ENCODE results near the gene HNRNPDL. TPM values are rescaled to one million over a fixed set of nuclear protein-coding genes. Genes with fewer than 3 reads are reported as not detected.
A peak's percentile ranks its signal among the peaks of the same experiment; 100 is the strongest.

HNRNPDL gene
- polyA plus RNA-seq, 1 experiment: 275 TPM

GRCh38 chr4:82439088-82439487 is 8.8 kb upstream of the HNRNPDL start:
- Histone ChIP-seq H3K27me3 (ENCODE audit: control insufficient read depth, insufficient read depth, low read length) (no peaks in the 10 kb centered on the region), H3K4me3 (ENCODE audit: low read depth, low read length) (no peak overlapping the region), H3K27ac (ENCODE audit: low read depth, low read length) (no peak overlapping the region), H3K9me3 (ENCODE audit: control insufficient read depth, insufficient read depth, low read length) (no peaks in the 10 kb centered on the region)
- no peak for DNase-seq (ENCODE audit: low read depth, low spot score)
- ChIA-PET CTCF (interaction anchor here (0.7 to 1.3 kb wide), 3 partner anchors 10 to 300 kb away, joined by 3 to 11 read pairs (median 4); partner anchors contain the start of gene HNRNPDL), POLR2A (interaction anchor here (0.6 to 0.7 kb wide), 2 partner anchors 10 to 65 kb away, joined by 4 to 5 read pairs; partner anchors contain the start of gene HNRNPD)
- TF ChIP-seq, protein P1, sequence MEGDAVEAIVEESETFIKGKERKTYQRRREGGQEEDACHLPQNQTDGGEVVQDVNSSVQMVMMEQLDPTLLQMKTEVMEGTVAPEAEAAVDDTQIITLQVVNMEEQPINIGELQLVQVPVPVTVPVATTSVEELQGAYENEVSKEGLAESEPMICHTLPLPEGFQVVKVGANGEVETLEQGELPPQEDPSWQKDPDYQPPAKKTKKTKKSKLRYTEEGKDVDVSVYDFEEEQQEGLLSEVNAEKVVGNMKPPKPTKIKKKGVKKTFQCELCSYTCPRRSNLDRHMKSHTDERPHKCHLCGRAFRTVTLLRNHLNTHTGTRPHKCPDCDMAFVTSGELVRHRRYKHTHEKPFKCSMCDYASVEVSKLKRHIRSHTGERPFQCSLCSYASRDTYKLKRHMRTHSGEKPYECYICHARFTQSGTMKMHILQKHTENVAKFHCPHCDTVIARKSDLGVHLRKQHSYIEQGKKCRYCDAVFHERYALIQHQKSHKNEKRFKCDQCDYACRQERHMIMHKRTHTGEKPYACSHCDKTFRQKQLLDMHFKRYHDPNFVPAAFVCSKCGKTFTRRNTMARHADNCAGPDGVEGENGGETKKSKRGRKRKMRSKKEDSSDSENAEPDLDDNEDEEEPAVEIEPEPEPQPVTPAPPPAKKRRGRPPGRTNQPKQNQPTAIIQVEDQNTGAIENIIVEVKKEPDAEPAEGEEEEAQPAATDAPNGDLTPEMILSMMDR (IDR thresholded peaks at IDR 0.05; ENCODE audit: low read depth, low read length): no peak

DNA sequence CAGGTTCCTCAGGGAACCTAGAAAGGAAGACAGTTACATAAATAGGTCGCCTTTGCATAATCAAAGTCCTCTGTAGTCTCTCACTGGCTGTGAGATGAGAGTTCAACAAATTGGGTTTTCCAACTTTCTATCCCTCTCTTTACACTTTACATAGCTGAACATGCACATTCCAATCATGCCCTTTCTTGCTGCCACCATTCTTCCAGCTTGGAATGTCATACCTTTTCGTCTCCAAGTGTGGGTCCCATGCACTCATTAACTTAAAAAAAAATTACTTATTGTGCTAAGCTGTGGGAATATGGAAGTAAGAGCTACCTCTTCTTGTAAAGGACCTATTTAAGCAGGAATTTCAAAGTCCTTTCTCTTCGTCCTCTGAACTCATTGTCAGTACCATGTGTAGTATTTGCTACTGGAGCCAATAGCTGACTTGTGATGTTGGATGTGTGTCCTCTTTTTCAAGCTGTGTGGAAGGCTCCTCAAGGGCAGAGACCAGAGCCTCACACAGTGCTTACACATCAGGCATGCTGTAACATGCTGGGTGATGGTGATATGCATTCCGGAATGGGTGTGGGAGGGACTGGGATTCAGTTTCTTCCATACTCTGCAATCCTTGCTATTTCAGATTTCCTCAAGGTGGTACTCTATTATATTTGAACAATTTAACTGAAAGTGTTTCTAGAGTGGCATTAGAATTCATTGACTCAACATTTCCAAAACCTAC is 7.2 kb upstream of the HNRNPDL start:
- DNase-seq (ENCODE audit: low read depth, low spot score): no peak
- ChIA-PET CTCF (interaction anchor here (0.6 to 1.0 kb wide), 2 partner anchors 8 to 25 kb away, joined by 4 to 5 read pairs; no protein-coding TSS in a partner anchor), POLR2A (interaction anchor here (0.8 to 1.1 kb wide), 2 partner anchors 9 to 63 kb away, joined by 3 to 4 read pairs; partner anchors contain the start of gene HNRNPD)
- no peaks in the 10 kb centered on the region for H3K9me3 ChIP-seq (ENCODE audit: control insufficient read depth, insufficient read depth, low read length)
- no peak overlapping the region for H3K4me3 ChIP-seq (ENCODE audit: low read depth, low read length)
- H3K27ac ChIP-seq (ENCODE audit: low read depth, low read length): no peak overlapping the region
- no peaks in the 10 kb centered on the region for H3K27me3 ChIP-seq (ENCODE audit: control insufficient read depth, insufficient read depth, low read length)
- TF ChIP-seq, protein P1 (IDR thresholded peaks at IDR 0.05; ENCODE audit: low read depth, low read length): no peak

DNA sequence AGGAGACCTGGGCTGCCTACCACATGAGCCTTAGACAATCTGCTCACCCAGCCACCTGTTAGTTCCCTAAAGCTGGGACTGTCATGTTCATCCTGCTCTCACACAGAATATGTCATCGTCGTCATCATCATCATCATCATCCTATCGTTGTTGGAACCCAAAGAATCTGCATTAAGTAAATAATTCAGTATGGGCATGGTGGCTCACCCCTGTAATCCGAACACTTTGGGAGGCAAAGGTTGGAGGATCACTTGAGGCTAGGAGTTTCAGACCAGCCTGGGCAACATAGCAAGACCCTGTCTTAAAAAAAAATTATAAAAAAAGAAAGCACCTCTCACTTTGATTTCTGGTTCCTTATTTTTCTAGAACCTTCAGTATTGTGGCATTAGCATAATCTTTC is 6.5 kb upstream of the HNRNPDL start:
- no peaks in the 10 kb centered on the region for H3K9me3 ChIP-seq (ENCODE audit: control insufficient read depth, insufficient read depth, low read length)
- TF ChIP-seq, protein P1 (IDR thresholded peaks at IDR 0.05; ENCODE audit: low read depth, low read length): no peak
- CTCF ChIA-PET: interaction anchor here (1.0 kb wide), 1 partner anchor 8 kb away, joined by 5 read pairs; no protein-coding TSS in a partner anchor
- H3K4me3 ChIP-seq (ENCODE audit: low read depth, low read length): no peak overlapping the region
- POLR2A ChIA-PET: interaction anchor here (1.1 kb wide), 1 partner anchor 63 kb away, joined by 3 read pairs; the partner anchor contains the start of gene HNRNPD
- H3K27ac ChIP-seq (ENCODE audit: low read depth, low read length): no peak overlapping the region
- DNase-seq (ENCODE audit: low read depth, low spot score): no peak
- H3K27me3 ChIP-seq (ENCODE audit: control insufficient read depth, insufficient read depth, low read length): no peaks in the 10 kb centered on the region

GRCh38 chr4:82436130-82436529 is 5.9 kb upstream of the HNRNPDL start:
- CTCF ChIA-PET: no interaction called here
- H3K4me3 ChIP-seq (ENCODE audit: low read depth, low read length): no peak overlapping the region
- H3K27ac ChIP-seq (ENCODE audit: low read depth, low read length): no peak overlapping the region
- TF ChIP-seq, protein P1 (IDR thresholded peaks at IDR 0.05; ENCODE audit: low read depth, low read length): no peak
- POLR2A ChIA-PET: no interaction called here
- no peaks in the 10 kb centered on the region for H3K9me3 ChIP-seq (ENCODE audit: control insufficient read depth, insufficient read depth, low read length)
- no peaks in the 10 kb centered on the region for H3K27me3 ChIP-seq (ENCODE audit: control insufficient read depth, insufficient read depth, low read length)
- no peak for DNase-seq (ENCODE audit: low read depth, low spot score)

- Histone ChIP-seq H3K9me3 (ENCODE audit: control insufficient read depth, insufficient read depth, low read length) (no peaks in the 10 kb centered on the region; the same call in 1 of the 2 replicates), H3K27ac (ENCODE audit: low read depth, low read length) (peak overlapping the region; percentile 21), H3K27me3 (ENCODE audit: control insufficient read depth, insufficient read depth, low read length) (no peaks in the 10 kb centered on the region), H3K4me3 (ENCODE audit: low read depth, low read length) (no peak overlapping the region)
- POLR2A ChIA-PET: no interaction called here
- DNase-seq (ENCODE audit: low read depth, low spot score): no peak
- TF ChIP-seq, protein P1 (IDR thresholded peaks at IDR 0.05; ENCODE audit: low read depth, low read length): no peak
- CTCF ChIA-PET: interaction anchor here (0.6 to 0.8 kb wide), 2 partner anchors 28 to 304 kb away, joined by 3 read pairs; no protein-coding TSS in a partner anchor
Observed at GRCh38 chr4:82434949-82435348, 4.7 kb upstream of the HNRNPDL start.
